AG09319 (cell line): ENCODE data around the gene TXNRD2.

Experiments used
- DNase-seq: peaks from one replicate; pipeline ENCODE4 v3.0.0-alpha.2; 2010; ENCODE audit warnings: low read depth; ENCODE audit errors: extremely low read depth
- CTCF ChIP-seq: IDR thresholded peaks from 2 replicates; pipeline ENCODE4 v1.5.1; 2011; ENCODE audit warnings: low read depth, mild to moderate bottlenecking, inconsistent platforms, low read length, moderate library complexity

Gene TXNRD2

GRCh38 chr22:19959587-19960490 is 18.2 kb upstream of the TXNRD2 start:
- no peak for TF ChIP-seq CTCF
- no peak for DNase-seq

GRCh38 chr22:19959043-19959586 is 17.5 kb upstream of the TXNRD2 start:
- no peak for TF ChIP-seq CTCF
- DNase-seq, result no peak

DNA sequence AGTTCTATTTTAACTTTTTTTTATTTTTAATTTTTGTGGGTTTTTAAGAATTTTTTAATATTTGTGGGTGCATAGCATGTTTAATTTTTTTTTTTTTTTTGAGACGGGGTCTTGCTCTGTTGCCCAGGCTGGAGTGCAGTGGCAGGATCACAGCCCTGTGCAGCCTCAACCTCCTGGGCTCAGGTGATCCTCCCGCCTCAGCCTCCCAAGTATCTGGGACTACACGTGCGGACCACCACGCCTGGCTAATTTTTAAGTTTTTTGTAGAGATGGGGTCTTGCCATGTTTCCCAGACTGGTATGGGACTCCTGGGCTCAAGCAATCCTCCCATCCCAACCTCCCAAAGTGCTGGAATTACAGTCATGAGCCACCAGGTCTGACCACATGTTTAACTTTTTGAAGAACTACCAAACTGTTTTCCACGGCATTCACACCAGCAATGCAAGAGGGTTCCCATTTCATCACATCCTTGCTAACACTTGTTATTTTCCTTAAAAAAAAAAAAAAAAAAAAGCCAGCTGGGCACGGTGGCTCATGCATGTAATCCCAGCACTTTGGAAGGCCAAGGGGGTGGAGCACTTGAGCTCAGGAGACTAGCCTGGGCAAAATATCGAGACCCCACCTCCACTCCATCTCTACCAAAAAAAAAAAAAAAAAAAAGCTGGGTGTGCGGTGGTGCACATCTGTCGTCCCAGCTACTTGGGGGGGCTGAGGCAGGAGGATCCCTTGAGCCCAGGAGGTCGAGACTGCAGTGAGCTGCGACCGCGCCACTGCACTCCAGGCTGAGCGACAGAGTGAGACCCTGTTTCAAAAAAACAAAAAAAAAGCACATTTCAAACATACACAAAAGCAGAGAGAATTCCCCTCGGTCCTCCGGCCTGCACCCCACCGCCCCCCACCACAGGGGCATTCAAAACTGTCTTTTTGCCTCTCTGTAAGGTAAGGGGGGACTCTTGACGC is 16.7 kb upstream of the TXNRD2 start:
- TF ChIP-seq CTCF, result no peak
- peak; percentile 66 for DNase-seq

DNA sequence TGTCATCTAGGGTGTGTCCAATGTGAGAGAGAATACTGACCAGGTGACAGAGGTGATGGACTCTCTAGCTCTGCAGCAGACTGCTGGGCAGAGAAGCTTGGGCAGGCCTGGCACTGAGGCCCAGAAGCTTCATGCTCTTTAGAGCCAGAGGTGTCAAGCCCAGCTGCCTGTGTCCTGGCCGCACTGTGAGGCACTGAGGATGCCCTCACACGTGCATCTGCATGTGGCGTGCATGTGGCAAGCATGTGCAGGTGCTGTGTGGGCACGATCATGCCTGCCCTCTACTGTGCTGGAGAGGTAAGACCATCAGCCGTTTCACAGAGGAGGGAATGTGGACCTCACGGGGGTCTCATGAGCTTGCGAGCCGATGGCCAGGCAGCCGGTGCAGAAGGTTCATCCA is 15.8 kb upstream of the TXNRD2 start:
- TF ChIP-seq CTCF, result no peak
- no peak for DNase-seq

GRCh38 chr22:19955241-19956128 is 13.9 kb upstream of the TXNRD2 start:
- no peak for TF ChIP-seq CTCF
- no peak for DNase-seq

DNA sequence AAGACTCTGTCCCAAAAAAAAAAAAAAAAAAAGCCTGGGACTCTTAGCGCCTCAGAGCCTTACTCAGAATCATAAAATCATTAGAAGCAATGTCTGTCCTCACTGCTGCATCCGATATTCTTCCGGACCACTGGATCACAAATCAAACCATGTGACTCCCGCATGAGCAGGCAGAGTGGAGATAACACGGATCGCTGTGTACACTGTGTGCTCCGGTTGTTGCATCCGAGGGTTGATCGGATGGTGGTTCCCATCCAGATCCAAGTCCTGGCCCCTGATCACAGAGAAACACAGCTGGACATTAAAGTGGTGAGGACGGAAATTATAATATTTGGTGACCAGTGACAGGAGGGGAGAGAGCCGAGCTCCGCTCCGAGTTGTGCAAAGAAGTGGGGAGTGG is 9.7 kb upstream of the TXNRD2 start:
- TF ChIP-seq CTCF, result no peak
- DNase-seq, result no peak
